Bronchial epithelial cell (primary cell): ENCODE measurements around the gene ADGRB2. TPM values are rescaled to one million over a fixed set of nuclear protein-coding genes. Genes with fewer than 3 reads are reported as not detected.

Experiments
- DNase-seq: peaks from one replicate; pipeline ENCODE4 v3.0.0-alpha.2; 2010; ENCODE audit warnings: low read depth
- FAIRE-seq: peaks from 2 replicates; lab custom pipeline; 2011; peaks lifted over from hg19 to GRCh38; lab: Jason Lieb, UNC
- H3K27me3 ChIP-seq: 2 replicates; pipeline ENCODE4 v1.5.1; 2011; ENCODE audit warnings: low read length; ENCODE audit not compliant: control insufficient read depth, insufficient read depth
- H3K36me3 ChIP-seq: 2 replicates; pipeline ENCODE4 v1.5.1; 2011; ENCODE audit warnings: low read length; ENCODE audit not compliant: control insufficient read depth, insufficient read depth
- H3K4me3 ChIP-seq: 2 replicates; pipeline ENCODE4 v1.5.1; 2011; ENCODE audit warnings: mild to moderate bottlenecking, low read depth, low read length, control low read depth
- CTCF ChIP-seq: IDR thresholded peaks from 2 replicates; pipeline ENCODE4 v1.5.1; 2011; ENCODE audit warnings: mild to moderate bottlenecking, moderate library complexity, low read length, control low read depth, inconsistent platforms; ENCODE audit not compliant: insufficient read depth, severe bottlenecking
- total RNA-seq: library from RNA; depleted of rRNA; stranded (reverse); fragments of >200 nt; gene quantifications from 2 replicates; pipeline ENCODE4 v1.2.1, GENCODE V29; 2014

Gene ADGRB2
- total RNA-seq, 1 donor from 2014 or later: 0.53 TPM

- Histone ChIP-seq H3K36me3 (no peaks in the 10 kb centered on the region), H3K4me3 (peak overlapping the region; percentile 29), H3K27me3 (peaks cover 5% of the 10 kb centered on the region)
- DNase-seq (peak; percentile 27), FAIRE-seq (no peak)
- peak; percentile 68 for TF ChIP-seq CTCF
Measured at GRCh38 chr1:31762726-31763670, 1.1 kb downstream of the ADGRB2 start.

GRCh38 chr1:31762323-31762722, 1.8 kb downstream of the ADGRB2 start:
- no peaks in the 10 kb centered on the region for H3K36me3 ChIP-seq
- no peak for TF ChIP-seq CTCF
- DNase-seq: no peak
- FAIRE-seq: no peak
- H3K27me3 ChIP-seq: peaks cover 5% of the 10 kb centered on the region
- H3K4me3 ChIP-seq: no peak overlapping the region

- no peak for TF ChIP-seq CTCF
- H3K36me3 ChIP-seq: no peaks in the 10 kb centered on the region
- no peak overlapping the region for H3K4me3 ChIP-seq
- H3K27me3 ChIP-seq: peaks cover 5% of the 10 kb centered on the region
- DNase-seq (no peak), FAIRE-seq (no peak)
Measured at GRCh38 chr1:31761883-31762282, 2.3 kb downstream of the ADGRB2 start.

GRCh38 chr1:31760471-31761470, 3.4 kb downstream of the ADGRB2 start:
- FAIRE-seq: no peak
- peak; percentile 39 for DNase-seq
- Histone ChIP-seq H3K4me3 (peak overlapping the region; percentile 47), H3K27me3 (peaks cover 4% of the 10 kb centered on the region), H3K36me3 (no peaks in the 10 kb centered on the region)
- TF ChIP-seq CTCF: no peak

- DNase-seq (no peak), FAIRE-seq (no peak)
- no peak for TF ChIP-seq CTCF
- no peak overlapping the region for H3K4me3 ChIP-seq
- no peaks in the 10 kb centered on the region for H3K36me3 ChIP-seq
- peaks cover 2% of the 10 kb centered on the region for H3K27me3 ChIP-seq
Measured at GRCh38 chr1:31759298-31760023, 4.7 kb downstream of the ADGRB2 start.
